Measurements from ENCODE around the gene LDLRAD3. TPM values are rescaled to one million over a fixed set of nuclear protein-coding genes. Genes with fewer than 3 reads are reported as not detected.

The LDLRAD3 gene
- total RNA-seq, 3 donors from 2014 or later = 1.0 to 8.1 (median 2.0) TPM

DNA sequence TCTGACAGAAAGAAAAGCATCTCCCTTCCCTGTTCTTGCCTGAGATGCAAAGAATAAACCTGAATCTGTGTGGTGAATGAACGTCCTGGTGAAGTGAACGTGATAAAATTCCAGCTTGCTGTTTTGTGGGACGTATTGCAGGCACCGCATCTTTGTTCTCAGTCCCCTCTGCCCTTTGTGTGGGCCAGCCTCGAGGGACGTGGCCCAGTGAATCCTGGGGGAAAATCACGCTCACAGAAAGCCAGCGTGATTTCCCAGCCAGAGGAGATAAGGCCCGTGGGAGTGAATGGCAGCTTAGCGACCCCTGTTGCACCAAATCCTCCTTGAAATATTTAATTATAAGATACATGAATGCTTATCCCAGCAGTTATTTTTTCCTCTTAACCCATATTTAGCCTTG lies 216.2 kb downstream of the LDLRAD3 start:
- intact Hi-C loops (cut with DNase I, micrococcal nuclease) = no loop called here
- Histone ChIP-seq H3K4me1 (ENCODE audit: low read depth) (no peaks in the 10 kb centered on the region), H3K4me3 (no peak overlapping the region), H3K9me3 (no peaks in the 10 kb centered on the region), H3K36me3 (ENCODE audit: low read depth) (no peaks in the 10 kb centered on the region)
- DNase-seq (no peak), ATAC-seq (no peak)
- no peak for TF ChIP-seq CTCF (IDR thresholded peaks at IDR 0.05)

DNA sequence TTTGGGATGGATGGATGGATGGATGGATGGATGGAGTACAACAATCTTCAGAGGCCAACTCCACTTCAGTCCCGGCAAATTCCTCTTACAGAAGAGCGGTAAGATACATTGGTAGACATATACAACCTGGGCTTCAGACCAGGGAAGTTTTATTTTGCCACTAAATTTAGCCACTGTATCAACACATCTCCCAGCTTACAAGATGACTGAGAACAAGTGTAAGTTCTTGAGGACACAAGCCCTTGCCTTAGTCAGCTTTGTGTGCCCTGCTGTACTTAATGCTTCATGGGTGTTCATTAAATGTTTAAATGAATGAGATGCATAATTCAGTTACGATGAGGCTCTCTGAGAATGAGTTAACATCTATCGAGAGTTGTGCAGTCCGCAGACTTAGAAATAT lies 217.7 kb downstream of the LDLRAD3 start:
- no peak overlapping the region for H3K4me3 ChIP-seq
- H3K36me3 ChIP-seq (ENCODE audit: low read depth) = no peaks in the 10 kb centered on the region
- H3K4me1 ChIP-seq (ENCODE audit: low read depth) = no peaks in the 10 kb centered on the region
- intact Hi-C loops (cut with DNase I, micrococcal nuclease) = no loop called here
- ATAC-seq (no peak), DNase-seq (no peak)
- no peak for TF ChIP-seq CTCF (IDR thresholded peaks at IDR 0.05)
- H3K9me3 ChIP-seq = no peaks in the 10 kb centered on the region

DNA sequence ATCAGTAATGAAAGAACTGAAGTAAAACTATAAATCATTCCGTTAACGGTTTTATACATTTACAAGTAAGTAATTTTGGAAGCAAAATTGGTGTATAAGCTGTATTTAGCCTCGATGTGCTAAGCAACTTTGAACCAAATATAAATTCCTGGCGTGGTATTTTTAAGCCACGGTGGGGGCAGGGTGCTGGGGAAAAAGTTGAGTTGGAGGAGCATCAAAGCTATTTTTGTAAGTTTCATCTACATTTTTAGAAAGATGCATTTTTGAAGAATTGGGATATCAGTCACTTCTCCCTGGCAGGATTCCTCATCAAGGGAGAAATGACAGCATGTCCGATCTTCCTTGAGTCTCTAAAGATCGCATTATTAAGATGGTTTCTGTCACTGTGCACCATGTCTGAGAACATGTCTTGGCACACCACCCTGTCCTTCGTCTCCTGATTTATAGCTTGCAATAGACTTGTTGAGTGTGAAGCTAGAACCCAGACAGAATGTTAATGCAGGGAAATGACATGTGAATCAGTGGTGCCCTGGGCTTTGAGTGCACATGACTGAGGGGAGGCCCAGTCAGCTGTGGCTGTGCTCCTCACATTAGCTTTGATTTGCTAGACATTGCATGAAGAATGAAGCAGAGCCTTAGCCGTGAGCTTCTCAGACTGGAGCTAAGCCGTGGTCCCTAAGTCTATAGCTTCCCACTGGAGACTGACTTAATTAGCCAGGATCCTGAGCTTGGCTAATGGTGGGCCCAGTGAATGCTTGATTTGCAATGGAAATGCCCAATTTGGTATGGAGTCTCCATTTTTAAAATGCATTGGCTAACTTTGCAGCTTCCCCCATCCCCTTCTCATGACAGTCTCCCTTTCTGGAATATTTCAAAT lies 218.4 kb downstream of the LDLRAD3 start:
- Histone ChIP-seq H3K36me3 (ENCODE audit: low read depth) (no peaks in the 10 kb centered on the region), H3K4me1 (ENCODE audit: low read depth) (no peaks in the 10 kb centered on the region), H3K4me3 (no peak overlapping the region), H3K9me3 (no peaks in the 10 kb centered on the region)
- no peak for ATAC-seq
- intact Hi-C loops (cut with DNase I, micrococcal nuclease) = no loop called here
- TF ChIP-seq CTCF (IDR thresholded peaks at IDR 0.05) = no peak
- DNase-seq = no peak

GRCh38 chr11:36162883-36163434 lies 219.1 kb downstream of the LDLRAD3 start:
- DNase-seq (no peak), ATAC-seq (no peak)
- intact Hi-C loops (cut with DNase I, micrococcal nuclease) = no loop called here
- Histone ChIP-seq H3K4me1 (ENCODE audit: low read depth) (no peaks in the 10 kb centered on the region), H3K9me3 (no peaks in the 10 kb centered on the region), H3K36me3 (ENCODE audit: low read depth) (no peaks in the 10 kb centered on the region), H3K4me3 (no peak overlapping the region)
- TF ChIP-seq CTCF (IDR thresholded peaks at IDR 0.05) = no peak

DNA sequence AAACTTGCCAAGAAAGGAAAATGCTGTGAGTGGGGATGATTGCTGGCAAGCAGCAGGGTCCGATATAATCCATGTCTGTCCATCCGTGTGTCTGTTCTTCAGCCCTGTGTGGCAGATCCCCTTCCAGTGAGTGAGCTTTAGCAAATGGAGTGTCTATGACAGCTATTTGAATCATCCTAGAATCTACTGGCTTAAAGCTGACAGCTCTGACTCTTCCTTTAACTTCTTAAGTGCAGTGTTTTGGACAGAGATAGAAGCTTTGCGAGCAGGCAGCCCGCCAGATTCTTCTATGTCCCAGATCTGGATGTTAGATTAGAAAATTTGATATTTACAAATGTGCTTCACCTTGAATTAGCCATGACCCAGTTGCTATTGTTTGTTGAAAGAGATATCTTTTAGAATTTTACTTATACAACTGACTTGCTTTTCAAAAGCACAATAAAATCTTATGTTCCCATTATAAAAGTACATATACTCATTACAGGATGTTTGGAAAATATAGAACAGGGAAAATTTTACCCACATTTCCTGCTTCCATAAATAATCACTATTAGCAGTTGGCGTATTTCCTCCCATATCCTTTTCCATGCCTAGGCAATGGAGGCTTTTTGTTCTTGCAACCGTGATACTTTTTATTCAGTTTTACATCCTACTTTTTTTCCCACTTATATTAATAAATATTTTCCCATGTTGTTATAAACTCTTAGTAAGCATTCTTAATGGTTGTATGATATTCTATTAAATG lies 220.8 kb downstream of the LDLRAD3 start:
- no peak for ATAC-seq

More for the DNA sequence above, 220.8 kb downstream of the LDLRAD3 start:
- intact Hi-C loops (cut with DNase I, micrococcal nuclease) = no loop called here
- H3K4me1 ChIP-seq (ENCODE audit: low read depth) = no peaks in the 10 kb centered on the region
- DNase-seq = no peak
- TF ChIP-seq CTCF (IDR thresholded peaks at IDR 0.05) = no peak
- no peaks in the 10 kb centered on the region for H3K36me3 ChIP-seq (ENCODE audit: low read depth)
- H3K4me3 ChIP-seq = no peak overlapping the region
- no peaks in the 10 kb centered on the region for H3K9me3 ChIP-seq
